Thyroid gland (tissue), 4 donors: Measurements from ENCODE around the gene SYNJ1. TPM values are rescaled to one million over a fixed set of nuclear protein-coding genes. Genes with fewer than 3 reads are reported as not detected.
"Not testable (repeated sequence)": the region's sequence is repeated elsewhere in the genome, so short reads cannot be mapped to it uniquely, and the experiment has no call there.

Experiments
- DNase-seq, 2 donors: peaks; one replicate each; pipeline ENCODE4 v3.0.0-alpha.2; 2019
- H3K27ac ChIP-seq, 3 donors: fragments of 200-600 bp; sonication (generic); 1 replicate in 2 of 3; 2 replicates in 1 of 3; pipeline ENCODE4 v1.5.1; 2016 to 2019; ENCODE audit warnings: mild to moderate bottlenecking in 1 of 3, moderate library complexity in 1 of 3
- H3K27me3 ChIP-seq: fragments of 200-600 bp; sonication (generic); one replicate; pipeline ENCODE4 v1.5.1; 2019
- H3K36me3 ChIP-seq, 2 donors: fragments of 200-600 bp; sonication (generic); one replicate each; pipeline ENCODE4 v1.5.1; 2016 to 2019
- H3K4me1 ChIP-seq, 2 donors: fragments of 200-600 bp; sonication (generic); one replicate each; pipeline ENCODE4 v1.5.1; 2017 to 2019
- H3K4me3 ChIP-seq, 3 donors: fragments of 200-600 bp; sonication (generic); replicated peaks in 1 of 3; 1 replicate in 2 of 3; 2 replicates in 1 of 3; pipeline ENCODE4 v1.5.1; 2016; ENCODE audit warnings: mild to moderate bottlenecking in 1 of 3
- H3K9me3 ChIP-seq: fragments of 200-600 bp; sonication (generic); one replicate; pipeline ENCODE4 v1.5.1; 2017
- POLR2A ChIP-seq, 2 donors: fragments of 450-650 bp; IDR thresholded peaks; one replicate each; pipeline ENCODE4 v1.6.1; 2017; ENCODE audit warnings: antibody characterized with exemption in 2 of 2, mild to moderate bottlenecking in 2 of 2, moderate library complexity in 1 of 2
- WGBS, 2 donors: methylation state at CpG; one replicate each; pipeline ENCODE4 v1.1.5; 2017; 5-methylcytosine and 5-hydroxymethylcytosine counted together
- intact Hi-C: fragments of 100-400 bp; cut with DNase I; formaldehyde crosslinking; loops from one replicate; pipeline ENCODE4 v1.15.1; 2023
- total RNA-seq, 4 donors: library from RNA; depleted of rRNA; stranded (reverse); fragments of >200 nt; gene quantifications; one replicate each; pipeline ENCODE4 v1.2.3, GENCODE V29; 2016
- TF ChIP-seq, protein P1 (sequence below), 6 experiments: fragments of 200-600 bp in 3 of 6; fragments of 450-650 bp in 3 of 6; sonication (generic) in 3 of 6; IDR thresholded peaks; one replicate each; pipeline ENCODE4 v1.5.1; 2016 to 2019; ENCODE audit warnings: antibody characterized with exemption in 6 of 6, mild to moderate bottlenecking in 2 of 6, inconsistent platforms in 1 of 6, moderate library complexity in 1 of 6

SYNJ1 gene
- total RNA-seq, 4 donors from 2014 or later = 16.1 to 21.7 (median 17.7) TPM

DNA sequence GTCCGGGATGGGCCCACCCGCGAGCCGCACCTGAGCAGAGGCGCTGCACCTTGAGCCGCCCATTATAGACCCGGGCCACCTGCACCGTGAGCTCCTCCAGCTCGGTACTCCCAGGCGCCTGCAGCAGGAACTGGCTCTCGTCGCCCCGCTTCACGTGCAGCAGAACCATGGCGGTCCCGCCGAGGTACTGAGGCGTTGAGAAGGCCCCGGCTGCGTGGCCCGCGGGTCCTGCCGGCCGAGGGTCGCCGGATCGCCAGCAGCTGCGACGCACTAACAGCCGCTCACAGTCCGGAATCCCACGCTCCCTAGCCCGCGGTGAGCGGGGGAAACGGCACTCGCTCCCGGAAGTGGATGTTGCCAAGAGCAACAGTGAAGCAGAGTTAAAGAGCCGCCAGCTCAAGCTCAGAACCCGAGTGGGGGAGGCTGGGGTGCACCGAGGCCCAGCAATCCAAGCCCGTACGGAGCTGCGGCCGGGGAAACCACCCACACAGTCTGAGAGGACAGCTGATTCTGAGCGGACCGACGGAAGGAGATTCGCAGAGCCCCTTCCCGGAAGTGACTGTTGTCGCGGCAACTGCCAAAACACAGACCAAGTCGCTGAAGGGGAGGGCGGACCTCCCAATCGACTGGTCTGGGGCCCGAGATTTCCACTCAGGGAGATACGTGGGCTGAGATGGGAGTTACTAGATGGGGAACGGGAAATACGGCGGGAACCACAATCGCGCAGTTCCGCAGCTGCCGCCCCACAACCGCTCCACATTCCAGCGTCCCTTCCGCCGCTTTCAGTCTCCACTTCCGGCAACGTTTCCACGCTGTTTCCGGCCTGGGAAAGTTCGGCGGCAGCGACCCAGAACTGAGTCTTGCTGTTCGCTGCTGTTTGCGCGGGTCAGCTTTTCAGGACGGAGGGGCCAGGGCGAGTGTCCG, 115.5 kb downstream of the SYNJ1 start, which contains the start of gene CFAP298:
Gene CFAP298 (minus strand): TSS at position 303 of the 924 bp plus-strand sequence. CDS start 134 bp downstream, at position 169.
- H3K9me3 ChIP-seq = no peaks in the 10 kb centered on the region
- WGBS, 2 donors = 0 to 1% methylated on average over 30 to 61 of the region's 81 CpGs
- intact Hi-C loops = no loop called here

DNA sequence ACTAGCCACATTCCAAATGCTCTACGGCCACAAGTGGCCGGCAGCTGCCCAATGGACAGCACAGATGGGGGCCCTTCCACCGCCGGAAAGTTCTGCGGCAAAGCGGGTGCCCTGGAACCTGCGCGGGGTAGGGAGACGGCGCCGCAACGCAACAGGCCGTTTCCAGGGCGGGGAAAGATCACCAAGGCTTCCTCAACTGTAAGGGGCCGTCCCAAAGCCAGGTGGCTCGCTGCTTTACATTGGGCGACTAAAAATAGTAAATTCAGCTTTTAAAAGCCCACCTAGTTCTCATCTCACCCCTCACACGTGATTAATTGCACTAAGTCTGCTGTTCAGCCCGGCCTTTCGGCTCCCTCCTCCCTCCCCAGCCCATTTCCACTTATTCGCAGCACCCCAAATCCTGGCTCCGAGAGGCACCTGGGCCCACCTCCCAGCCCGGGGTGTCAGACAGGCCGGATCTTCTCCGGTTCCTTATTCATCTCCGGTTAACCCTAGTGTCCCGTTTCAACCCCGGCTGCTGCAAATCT, 116.3 kb downstream of the SYNJ1 start:
- Histone ChIP-seq H3K4me1 (peaks cover 8 to 11% of the 10 kb centered on the region in 2 donors), H3K9me3 (no peaks in the 10 kb centered on the region), H3K4me3 (peak overlapping the region; percentile 93 to 97 (median 94)), H3K27ac (peak overlapping the region; percentile 91 to 95 (median 94)), H3K36me3 (peaks cover 7 to 12% of the 10 kb centered on the region in 2 donors), H3K27me3 (no peaks in the 10 kb centered on the region)
- WGBS, 2 donors = 1% methylated on average over 28 of the region's 28 CpGs
- intact Hi-C loops = no loop called here
- DNase-seq = peak; percentile 23 to 39
- no peak for TF ChIP-seq POLR2A (IDR thresholded peaks at IDR 0.05)
- TF ChIP-seq, protein P1, sequence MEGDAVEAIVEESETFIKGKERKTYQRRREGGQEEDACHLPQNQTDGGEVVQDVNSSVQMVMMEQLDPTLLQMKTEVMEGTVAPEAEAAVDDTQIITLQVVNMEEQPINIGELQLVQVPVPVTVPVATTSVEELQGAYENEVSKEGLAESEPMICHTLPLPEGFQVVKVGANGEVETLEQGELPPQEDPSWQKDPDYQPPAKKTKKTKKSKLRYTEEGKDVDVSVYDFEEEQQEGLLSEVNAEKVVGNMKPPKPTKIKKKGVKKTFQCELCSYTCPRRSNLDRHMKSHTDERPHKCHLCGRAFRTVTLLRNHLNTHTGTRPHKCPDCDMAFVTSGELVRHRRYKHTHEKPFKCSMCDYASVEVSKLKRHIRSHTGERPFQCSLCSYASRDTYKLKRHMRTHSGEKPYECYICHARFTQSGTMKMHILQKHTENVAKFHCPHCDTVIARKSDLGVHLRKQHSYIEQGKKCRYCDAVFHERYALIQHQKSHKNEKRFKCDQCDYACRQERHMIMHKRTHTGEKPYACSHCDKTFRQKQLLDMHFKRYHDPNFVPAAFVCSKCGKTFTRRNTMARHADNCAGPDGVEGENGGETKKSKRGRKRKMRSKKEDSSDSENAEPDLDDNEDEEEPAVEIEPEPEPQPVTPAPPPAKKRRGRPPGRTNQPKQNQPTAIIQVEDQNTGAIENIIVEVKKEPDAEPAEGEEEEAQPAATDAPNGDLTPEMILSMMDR (IDR thresholded peaks at IDR 0.05) = no peak

More for the DNA sequence above, 115.5 kb downstream of the SYNJ1 start, which contains the start of gene CFAP298:
- Histone ChIP-seq H3K4me3 (peak within 1 kb of the TSS; percentile 93 to 97 (median 94)), H3K36me3 (peaks cover 7 to 12% of the 10 kb centered on the region in 2 donors), H3K27ac (peak within 1 kb of the TSS; percentile 91 to 95 (median 94)), H3K27me3 (no peaks in the 10 kb centered on the region), H3K4me1 (peaks cover 8 to 11% of the 10 kb centered on the region in 2 donors)
- TF ChIP-seq, protein P1 (IDR thresholded peaks at IDR 0.05) = no peak
- peak in 1 of 2 donors; percentile 65 for TF ChIP-seq POLR2A (IDR thresholded peaks at IDR 0.05)
- DNase-seq = peak; percentile 94

DNA sequence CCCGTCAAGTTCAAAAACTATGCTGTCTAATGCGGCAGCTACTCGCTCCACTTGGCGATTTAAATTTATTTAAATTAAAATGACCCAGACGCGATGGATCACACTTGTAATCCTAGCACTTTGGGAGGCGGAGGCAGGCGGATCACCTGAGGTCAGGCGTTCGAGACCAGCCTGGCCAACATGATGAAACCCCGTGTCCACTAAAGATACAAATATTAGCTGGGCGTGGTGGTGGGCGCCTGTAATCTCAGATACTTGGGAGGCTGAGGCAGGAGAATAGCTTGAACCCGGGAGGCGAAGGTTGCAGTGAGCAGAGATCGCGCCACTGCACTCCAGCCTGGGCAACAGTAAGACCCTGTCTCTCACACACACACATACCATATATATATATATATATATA, 116.9 kb downstream of the SYNJ1 start:
- DNase-seq, H3K4me3 ChIP-seq, H3K27me3 ChIP-seq, H3K9me3 ChIP-seq, intact Hi-C loops, H3K27ac ChIP-seq: not testable (repeated sequence)
- peaks cover 8 to 11% of the 10 kb centered on the region in 2 donors for H3K4me1 ChIP-seq
- 81 to 84% methylated on average over 17 of the region's 17 CpGs for WGBS, 2 donors
- H3K36me3 ChIP-seq = peaks cover 13 to 17% of the 10 kb centered on the region in 2 donors

DNA sequence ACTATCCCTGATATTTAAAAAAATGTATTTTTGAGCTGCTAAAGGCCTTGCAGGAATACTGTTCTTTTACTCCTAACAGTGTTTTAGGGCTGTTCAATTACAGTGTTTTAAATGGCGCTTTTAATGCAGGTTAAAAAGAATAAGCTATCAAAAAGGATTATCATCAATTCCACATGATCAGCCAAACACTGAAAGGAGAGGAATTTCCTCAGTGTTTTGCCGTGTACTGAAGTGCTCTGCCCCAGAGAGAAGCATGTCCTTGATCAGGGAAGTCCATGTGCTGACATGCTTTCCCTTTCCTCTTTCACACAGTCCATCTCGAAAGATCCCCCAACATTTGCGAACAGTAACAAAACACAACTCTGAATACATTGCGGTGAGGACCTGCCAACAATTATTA, 119.0 kb downstream of the SYNJ1 start:
- H3K27ac ChIP-seq = no peak overlapping the region
- no peak for DNase-seq
- no peak overlapping the region for H3K4me3 ChIP-seq
- H3K4me1 ChIP-seq = peaks cover 8 to 11% of the 10 kb centered on the region in 2 donors
- TF ChIP-seq, protein P1 (IDR thresholded peaks at IDR 0.05) = no peak
- no peak for TF ChIP-seq POLR2A (IDR thresholded peaks at IDR 0.05)
- peaks cover 34 to 37% of the 10 kb centered on the region in 2 donors for H3K36me3 ChIP-seq
- no peaks in the 10 kb centered on the region for H3K9me3 ChIP-seq
- intact Hi-C loops = no loop called here
- WGBS, 2 donors = 93 to 96% methylated on average over 5 of the region's 5 CpGs
- H3K27me3 ChIP-seq = no peaks in the 10 kb centered on the region

DNA sequence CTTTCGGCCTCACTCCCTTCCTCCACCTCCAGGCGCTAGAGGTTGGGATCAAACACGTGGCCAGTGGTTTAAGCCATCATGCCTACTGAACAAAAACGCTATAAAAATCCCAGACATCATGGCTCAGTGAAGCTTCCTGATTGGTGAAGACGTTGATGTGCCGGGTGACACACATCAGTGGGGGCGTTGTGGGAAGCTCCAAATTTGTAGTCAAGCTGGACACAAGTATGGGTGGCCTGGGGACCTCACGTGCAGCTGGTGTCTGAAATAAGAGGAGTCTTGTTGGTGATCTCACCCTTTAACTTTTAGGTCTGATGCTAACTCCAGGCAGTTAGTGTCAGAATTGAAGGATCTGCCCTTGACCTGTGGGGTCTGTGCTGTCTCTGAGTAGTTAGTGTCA, 122.3 kb downstream of the SYNJ1 start:
- intact Hi-C loops = no loop called here
- 92 to 94% methylated on average over 8 of the region's 8 CpGs for WGBS, 2 donors

More for the DNA sequence above, 122.3 kb downstream of the SYNJ1 start:
- no peak overlapping the region for H3K4me3 ChIP-seq
- H3K27me3 ChIP-seq = no peaks in the 10 kb centered on the region
- no peak for DNase-seq
- no peaks in the 10 kb centered on the region for H3K9me3 ChIP-seq
- H3K4me1 ChIP-seq = peaks cover 2 to 4% of the 10 kb centered on the region in 2 donors
- H3K27ac ChIP-seq = no peak overlapping the region
- TF ChIP-seq POLR2A (IDR thresholded peaks at IDR 0.05) = no peak
- TF ChIP-seq, protein P1 (IDR thresholded peaks at IDR 0.05) = no peak
- H3K36me3 ChIP-seq = peaks cover 53% of the 10 kb centered on the region in 2 donors
